Left kidney (tissue), 2 donors: ENCODE measurements around the gene GJC1. TPM values are rescaled to one million over a fixed set of nuclear protein-coding genes. Genes with fewer than 3 reads are reported as not detected.

ENCODE experiments used
- DNase-seq: peaks from one replicate; pipeline ENCODE4 v3.0.0-alpha.2; 2013
- polyA plus RNA-seq: library from polyadenylated mRNA; unstranded; fragments of 120-200 nt; gene quantifications from one replicate; pipeline ENCODE4 v1.2.1, GENCODE V29; 2013; ENCODE audit not compliant: insufficient read length

The GJC1 gene
- polyA plus RNA-seq, 1 donor, result 30.3 TPM

DNA sequence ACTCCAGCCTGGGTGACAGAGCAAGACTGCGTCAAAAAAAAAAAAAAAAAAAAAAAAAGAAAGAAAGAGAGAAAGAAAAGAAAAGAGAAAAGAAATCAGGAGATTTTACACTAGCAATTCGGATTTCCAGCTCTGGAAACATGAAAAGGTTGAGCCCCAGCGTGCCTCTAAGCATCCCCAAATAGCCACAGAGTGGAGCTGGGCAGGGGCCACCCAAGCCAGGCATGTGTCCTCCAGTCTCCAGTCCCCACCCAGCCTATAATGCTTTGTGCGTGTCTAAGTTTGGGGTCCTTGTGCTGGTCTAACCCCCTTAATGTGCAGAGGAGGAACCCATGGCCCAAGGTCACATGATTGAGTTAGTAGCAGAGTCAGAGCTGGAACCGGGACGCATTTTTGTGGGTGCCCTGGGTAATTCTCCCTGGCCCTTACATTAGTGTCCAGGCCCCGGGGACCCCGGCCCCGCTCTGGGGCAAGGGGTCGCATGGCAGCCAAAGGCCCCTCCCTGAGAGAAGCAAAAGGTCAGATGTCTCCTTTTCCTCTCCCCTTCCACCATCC lies 51.4 kb downstream of the GJC1 start:
- no peak for DNase-seq

DNA sequence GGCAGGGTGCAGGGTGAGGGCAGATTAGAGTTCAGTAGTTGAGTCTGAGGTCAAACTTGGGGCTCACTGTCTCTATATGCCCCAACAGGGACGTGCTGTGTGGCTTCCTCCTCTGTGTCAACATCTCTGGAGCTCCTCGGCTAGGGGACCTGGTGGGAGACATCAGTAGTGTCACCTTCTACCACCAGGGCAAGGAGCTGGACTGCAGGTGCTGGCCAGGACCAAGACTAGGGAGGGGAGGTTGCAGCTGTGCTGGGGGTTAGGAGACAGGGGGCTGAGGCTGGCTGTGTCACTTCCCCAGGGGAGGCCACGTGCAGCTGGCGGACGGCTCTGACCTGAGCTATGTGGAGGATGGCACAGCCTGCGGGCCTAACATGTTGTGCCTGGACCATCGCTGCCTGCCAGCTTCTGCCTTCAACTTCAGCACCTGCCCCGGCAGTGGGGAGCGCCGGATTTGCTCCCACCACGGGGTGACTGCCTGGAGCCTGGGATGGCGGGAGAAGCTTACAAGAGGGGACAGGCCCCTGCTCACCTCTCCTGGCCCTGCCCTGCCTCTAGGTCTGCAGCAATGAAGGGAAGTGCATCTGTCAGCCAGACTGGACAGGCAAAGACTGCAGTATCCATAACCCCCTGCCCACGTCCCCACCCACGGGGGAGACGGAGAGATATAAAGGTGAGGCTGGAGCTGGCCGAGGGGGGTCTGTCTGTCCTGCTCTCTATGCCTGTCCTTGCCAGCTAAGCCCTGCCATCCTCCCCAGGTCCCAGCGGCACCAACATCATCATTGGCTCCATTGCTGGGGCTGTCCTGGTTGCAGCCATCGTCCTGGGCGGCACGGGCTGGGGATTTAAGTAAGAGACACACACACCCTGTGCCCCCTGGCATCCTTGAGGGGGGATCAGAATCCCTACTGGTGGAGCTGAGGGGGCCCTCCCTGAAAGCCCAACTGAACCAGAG lies 52.4 kb downstream of the GJC1 start:
- no peak for DNase-seq

GRCh38 chr17:44776628-44777393 lies 53.3 kb downstream of the GJC1 start:
- DNase-seq, result no peak

GRCh38 chr17:44775838-44776621 lies 54.1 kb downstream of the GJC1 start:
- DNase-seq, result no peak

GRCh38 chr17:44775136-44775837 lies 54.8 kb downstream of the GJC1 start:
- DNase-seq, result peak; percentile 96

- peak; percentile 82 for DNase-seq
Observed at GRCh38 chr17:44774271-44775135, 55.6 kb downstream of the GJC1 start.

DNA sequence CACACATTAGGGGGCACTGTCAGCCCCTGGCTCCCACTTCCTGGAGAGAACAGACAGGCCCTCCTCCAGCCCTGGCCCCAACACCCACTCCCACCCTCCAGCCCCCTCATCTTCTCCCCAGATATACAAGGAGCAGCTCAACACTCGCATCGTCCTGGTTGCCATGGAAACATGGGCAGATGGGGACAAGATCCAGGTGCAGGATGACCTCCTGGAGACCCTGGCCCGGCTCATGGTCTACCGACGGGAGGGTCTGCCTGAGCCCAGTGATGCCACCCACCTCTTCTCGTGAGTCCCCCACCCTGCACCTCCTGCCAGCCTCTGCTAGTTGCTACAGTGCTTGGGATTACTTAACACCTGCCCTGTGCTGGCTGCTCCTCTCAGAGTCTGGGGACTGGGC lies 56.9 kb downstream of the GJC1 start:
- no peak for DNase-seq

- no peak for DNase-seq
Observed at GRCh38 chr17:44772308-44773045, 57.6 kb downstream of the GJC1 start.

- no peak for DNase-seq
Observed at GRCh38 chr17:44770166-44770925, 59.7 kb downstream of the GJC1 start.

DNA sequence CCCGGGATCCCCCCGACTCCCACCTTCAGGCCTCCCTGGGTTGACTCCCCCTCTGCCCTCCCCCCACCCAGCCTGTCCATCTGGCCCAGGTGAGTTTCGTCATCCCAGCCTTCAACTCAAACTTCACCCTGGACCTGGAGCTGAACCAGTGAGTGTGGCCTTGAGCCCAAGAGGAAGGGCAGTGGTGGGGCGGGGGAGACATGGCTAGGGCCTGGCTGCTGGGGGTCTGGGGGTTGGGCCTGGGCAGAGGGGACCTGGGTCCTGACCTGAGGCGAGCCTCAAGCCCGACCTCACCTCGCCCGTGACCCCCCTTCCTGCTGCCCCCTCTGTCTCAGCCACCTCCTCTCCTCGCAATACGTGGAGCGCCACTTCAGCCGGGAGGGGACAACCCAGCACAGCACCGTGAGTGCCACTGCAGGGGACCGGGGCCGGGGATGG lies 60.4 kb downstream of the GJC1 start:
- DNase-seq, result no peak

DNA sequence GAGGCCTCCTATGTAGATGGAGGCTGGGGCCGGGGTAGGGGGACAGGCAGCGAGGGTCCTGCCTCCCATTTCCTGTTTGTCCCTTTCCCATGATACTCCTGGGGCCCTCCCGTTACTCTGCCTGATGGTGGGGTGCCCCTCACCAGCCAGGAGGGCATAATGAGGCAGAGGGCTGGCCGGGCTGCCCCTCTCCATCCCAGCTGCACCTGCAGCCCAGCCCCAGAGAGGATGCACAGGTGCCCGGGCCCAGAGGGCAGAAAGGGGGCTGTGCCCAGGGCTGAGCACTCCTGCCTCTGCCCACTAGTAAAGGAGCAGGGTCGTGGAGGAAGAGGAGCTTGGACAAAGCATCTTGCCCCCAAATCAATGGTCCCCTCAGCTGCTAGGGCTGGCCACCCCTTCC lies 60.9 kb downstream of the GJC1 start:
- no peak for DNase-seq

DNA sequence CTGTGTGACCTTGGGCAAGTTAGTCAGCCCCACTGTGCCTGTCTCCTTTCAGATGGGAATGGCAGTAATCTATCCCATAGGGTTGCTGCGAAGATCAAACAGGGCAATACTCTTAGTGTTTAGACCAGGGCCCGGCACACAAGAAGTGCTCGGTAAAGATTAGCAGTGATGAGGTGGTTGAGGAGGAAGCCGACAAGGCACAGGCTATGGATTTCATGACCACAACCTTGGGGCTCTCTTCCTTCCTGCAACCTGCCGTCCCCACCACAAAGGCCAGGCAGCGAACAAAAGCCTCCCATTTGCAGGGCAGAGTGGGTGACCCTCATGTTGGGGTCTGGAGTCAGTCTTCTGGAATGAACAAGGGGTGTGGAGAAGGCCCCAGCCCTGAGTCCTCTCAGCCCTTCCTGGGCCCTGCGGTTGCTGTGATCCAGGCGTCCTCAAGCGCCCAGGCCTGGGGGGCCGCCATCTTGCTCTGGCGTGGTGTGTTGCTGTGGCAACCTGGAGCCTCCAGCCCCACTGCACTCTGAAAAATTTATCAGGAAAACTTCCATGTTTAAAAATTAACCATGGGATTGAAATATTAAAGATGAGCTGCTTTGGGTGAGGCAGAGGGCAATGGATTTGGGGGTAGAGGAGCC lies 61.5 kb downstream of the GJC1 start:
- DNase-seq, result no peak

DNA sequence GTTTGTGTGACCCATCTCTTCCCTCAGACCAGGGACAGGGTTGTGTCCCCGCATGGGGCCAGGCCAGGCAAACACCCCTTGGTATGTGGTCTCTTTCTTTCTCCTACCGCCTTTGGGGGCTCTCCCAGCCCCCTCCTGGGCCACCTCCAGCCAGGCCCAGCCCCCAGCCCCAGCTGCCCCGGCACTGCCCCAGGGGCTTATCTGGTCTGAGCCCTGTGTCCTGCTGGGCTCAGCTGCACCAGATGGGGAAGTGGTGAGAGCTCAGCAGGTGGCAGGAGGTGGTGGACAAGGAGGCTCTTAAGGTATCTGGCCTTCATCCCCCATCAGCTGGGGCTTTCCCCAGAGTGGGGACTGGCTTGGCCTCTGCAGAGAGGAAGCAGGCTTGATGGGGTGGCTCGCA lies 62.6 kb downstream of the GJC1 start:
- DNase-seq, result no peak

- DNase-seq, result no peak
Observed at GRCh38 chr17:44766409-44767038, 63.6 kb downstream of the GJC1 start.

DNA sequence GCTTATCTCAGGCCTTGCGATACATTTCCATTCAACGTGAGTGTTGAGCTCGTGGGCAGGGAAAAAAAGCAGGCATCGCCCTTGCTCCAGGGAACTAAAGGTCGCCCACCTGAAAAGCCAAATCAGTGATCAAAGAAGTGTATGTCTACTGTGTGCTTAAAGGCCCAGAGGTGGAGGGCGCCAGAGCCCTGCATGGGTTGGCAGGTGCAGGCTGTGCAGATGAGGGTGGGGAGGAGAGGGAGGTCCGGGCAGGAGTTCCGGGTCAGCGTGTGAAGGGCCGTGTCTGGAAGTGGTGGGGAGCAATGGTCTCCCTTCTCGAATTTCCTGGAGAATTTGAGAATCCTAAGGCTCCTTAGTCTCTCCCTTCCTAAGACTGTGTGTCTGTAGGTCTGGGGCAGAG lies 64.1 kb downstream of the GJC1 start:
- DNase-seq, result no peak

GRCh38 chr17:44763170-44763569 lies 66.9 kb downstream of the GJC1 start:
- DNase-seq, result no peak

DNA sequence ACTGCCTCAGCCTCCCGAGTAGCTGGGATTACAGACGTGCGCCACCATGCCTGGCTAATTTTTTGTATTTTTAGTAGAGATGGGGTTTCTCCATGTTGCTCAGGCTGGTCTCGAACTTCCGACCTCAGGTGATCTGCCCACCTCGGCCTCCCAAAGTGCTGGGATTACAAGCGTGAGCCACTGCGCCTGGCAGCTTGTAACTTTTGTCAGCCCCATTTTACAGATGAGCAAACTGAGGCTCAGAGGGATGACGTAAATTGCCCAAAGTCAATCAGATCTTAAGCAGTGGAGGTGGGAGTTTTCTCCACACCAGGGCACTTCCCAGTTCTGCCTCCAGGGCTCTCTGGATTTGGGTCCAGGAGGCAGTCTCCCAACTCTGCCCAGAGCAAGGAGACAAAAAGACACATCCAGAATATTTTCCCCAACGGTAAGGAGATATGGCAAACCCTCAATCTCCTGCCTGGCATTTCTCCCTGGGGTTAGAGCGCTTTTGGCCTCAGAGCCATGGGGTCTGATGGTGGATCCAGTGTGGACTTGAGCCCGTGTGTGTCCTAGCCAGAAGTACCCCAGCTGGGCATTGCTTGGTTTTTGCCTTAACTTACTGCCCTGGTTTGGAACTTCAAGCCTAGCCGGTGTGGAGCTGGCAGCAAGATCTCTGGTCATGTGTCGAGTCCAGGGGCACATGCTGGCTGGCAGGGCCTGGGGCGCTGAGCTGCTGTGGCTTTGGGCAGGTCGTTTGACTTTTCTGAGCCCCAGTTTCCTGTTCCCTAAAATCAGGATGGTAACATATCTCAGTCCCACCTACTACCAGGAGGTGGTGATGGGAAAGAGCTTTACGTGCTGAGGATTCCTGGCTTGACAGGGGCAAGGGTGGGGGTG lies 67.9 kb downstream of the GJC1 start:
- DNase-seq, result no peak
